ENCODE data around the gene ACKR4.

ACKR4 gene

DNA sequence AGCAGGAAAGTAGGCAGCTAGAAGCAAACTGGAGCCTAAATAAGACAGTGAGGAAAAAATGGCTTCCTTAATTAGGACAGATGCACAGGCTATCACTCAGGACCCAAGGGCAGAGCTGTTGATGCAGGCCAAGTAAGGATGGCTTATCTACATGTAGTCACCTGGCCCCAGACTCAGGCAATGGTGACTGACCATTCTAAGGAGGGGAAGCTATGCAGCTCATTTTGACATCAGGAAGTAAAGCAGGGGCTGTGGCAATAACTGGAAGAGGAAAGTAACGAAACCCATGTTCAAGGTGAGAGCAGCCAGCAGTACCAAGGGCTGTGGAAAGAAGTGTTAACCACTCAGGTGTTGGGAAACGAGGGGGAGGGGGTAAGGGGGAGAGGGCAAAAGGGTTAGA is 46.3 kb downstream of the ACKR4 start:
- no peak for DNase-seq

DNA sequence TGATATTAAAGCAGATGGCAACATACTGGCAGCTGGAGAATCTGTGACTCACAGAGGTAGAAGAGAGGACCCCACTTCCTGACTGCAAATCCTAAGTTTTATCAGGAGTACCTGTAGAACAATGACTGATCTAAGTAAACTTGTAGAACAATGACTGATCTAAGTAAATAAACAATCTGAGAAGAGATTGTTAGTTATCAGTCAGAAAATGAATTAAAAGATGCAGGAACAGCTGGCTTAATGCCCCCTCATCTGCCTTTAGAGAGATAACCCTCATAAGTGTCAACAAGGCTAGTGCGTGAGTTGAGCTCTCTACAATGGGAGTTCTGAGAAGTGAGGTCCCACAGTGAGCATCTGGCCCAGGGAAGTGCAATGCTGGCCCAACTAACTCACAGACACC is 48.0 kb downstream of the ACKR4 start:
- no peak for DNase-seq

GRCh38 chr3:132650153-132650552 is 53.1 kb downstream of the ACKR4 start:
- DNase-seq = no peak
